Measurements from ENCODE around the gene SLC16A2.

Gene SLC16A2

GRCh38 chrX:74383611-74384010 is 37.7 kb upstream of the SLC16A2 start:
- H3K79me2 ChIP-seq (ENCODE audit: low read length): no peaks in the 10 kb centered on the region
- no peak overlapping the region for H3K27ac ChIP-seq (ENCODE audit: low read length)
- no peak overlapping the region for H2AFZ ChIP-seq (ENCODE audit: low read depth, low read length)
- H3K9ac ChIP-seq (ENCODE audit: low read length): no peak overlapping the region
- H3K4me3 ChIP-seq (ENCODE audit: low read length): no peak overlapping the region
- H3K9me3 ChIP-seq (ENCODE audit: insufficient read depth, low read length): no peaks in the 10 kb centered on the region
- no peaks in the 10 kb centered on the region for H3K27me3 ChIP-seq (ENCODE audit: low read depth, low read length)
- H3K36me3 ChIP-seq (replicated peaks; ENCODE audit: low read depth, low read length): no peaks in the 10 kb centered on the region
- H4K20me1 ChIP-seq (ENCODE audit: insufficient read depth, low read length): no peaks in the 10 kb centered on the region
- no peak for TF ChIP-seq EZH2phosphoT487 (IDR thresholded peaks at IDR 0.05; ENCODE audit: low read depth)
- peak; percentile 81 for TF ChIP-seq CTCF (IDR thresholded peaks at IDR 0.05; ENCODE audit: low read depth, low read length)
- H3K4me2 ChIP-seq (ENCODE audit: low read length): no peak overlapping the region
- H3K4me1 ChIP-seq (ENCODE audit: low read length): peaks cover 2% of the 10 kb centered on the region; the same call in 1 of the 2 replicates

DNA sequence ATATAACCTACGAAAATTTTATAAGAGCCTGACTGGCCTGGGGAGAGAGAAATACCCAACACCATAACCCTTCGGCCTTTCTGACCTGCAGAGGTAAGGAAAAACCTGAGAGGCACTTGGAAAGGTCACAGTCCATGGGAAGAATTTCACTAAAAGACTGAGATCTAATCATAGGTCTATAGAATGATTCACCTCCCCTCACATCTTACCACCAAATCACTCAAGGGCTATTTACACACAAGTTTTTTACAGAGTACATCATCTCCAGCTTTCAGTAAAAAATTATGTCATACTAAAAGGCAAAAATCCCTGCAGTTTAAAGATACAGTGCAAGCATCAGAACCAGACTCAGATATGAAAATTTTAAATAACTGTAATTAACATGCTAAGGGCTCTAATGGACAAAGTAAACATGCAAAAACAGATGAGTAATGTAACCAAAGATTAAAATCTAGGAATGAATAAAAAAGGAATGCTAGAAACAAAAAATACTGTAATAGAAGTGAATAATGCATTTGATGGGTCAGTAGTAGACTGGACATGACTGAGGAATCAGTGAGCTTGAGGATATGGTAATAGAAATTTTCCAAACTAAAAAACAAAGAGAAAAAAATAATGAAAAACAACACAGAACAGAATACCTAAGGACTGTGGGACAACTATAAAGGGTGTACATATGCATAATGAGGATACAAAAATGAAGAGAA is 32.1 kb upstream of the SLC16A2 start:
- Histone ChIP-seq H4K20me1 (ENCODE audit: insufficient read depth, low read length) (no peaks in the 10 kb centered on the region), H3K4me1 (ENCODE audit: low read length) (no peaks in the 10 kb centered on the region), H3K9ac (ENCODE audit: low read length) (no peak overlapping the region), H3K27me3 (ENCODE audit: low read depth, low read length) (0 out of 2 replicates have a peak, but pooled peaks cover 11% of the 10 kb centered on the region), H3K4me3 (ENCODE audit: low read length) (no peak overlapping the region), H3K9me3 (ENCODE audit: insufficient read depth, low read length) (no peaks in the 10 kb centered on the region), H3K27ac (ENCODE audit: low read length) (no peak overlapping the region), H3K79me2 (ENCODE audit: low read length) (no peaks in the 10 kb centered on the region), H3K36me3 (replicated peaks; ENCODE audit: low read depth, low read length) (no peaks in the 10 kb centered on the region), H3K4me2 (ENCODE audit: low read length) (no peak overlapping the region), H2AFZ (ENCODE audit: low read depth, low read length) (no peak overlapping the region)
- TF ChIP-seq CTCF (IDR thresholded peaks at IDR 0.05; ENCODE audit: low read depth, low read length) (no peak), EZH2phosphoT487 (IDR thresholded peaks at IDR 0.05; ENCODE audit: low read depth) (no peak)

DNA sequence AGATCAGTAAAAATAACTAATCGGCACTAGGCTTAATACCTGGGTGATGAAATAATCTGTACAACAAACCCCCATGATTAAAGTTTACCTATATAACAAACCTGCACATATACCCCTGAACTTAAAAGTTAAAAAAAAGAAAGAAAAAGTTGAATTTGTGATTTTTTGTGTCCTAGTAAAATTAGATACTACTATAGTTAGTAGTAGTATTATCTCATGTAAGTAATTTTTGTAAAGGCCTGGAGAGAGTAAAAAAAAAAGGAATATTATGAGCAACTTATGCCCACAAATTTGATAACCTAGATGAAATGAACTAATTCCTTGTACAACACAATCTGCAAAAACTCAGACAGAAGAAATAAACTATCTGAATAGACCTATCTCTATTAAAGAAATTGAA is 25.7 kb upstream of the SLC16A2 start:
- Histone ChIP-seq H3K36me3 (replicated peaks; ENCODE audit: low read depth, low read length) (no peaks in the 10 kb centered on the region), H4K20me1 (ENCODE audit: insufficient read depth, low read length) (no peaks in the 10 kb centered on the region), H2AFZ (ENCODE audit: low read depth, low read length) (no peak overlapping the region), H3K4me2 (ENCODE audit: low read length) (no peak overlapping the region), H3K9me3 (ENCODE audit: insufficient read depth, low read length) (no peaks in the 10 kb centered on the region), H3K27me3 (ENCODE audit: low read depth, low read length) (0 out of 2 replicates have a peak, but pooled peaks cover 7% of the 10 kb centered on the region), H3K4me1 (ENCODE audit: low read length) (no peaks in the 10 kb centered on the region), H3K27ac (ENCODE audit: low read length) (no peak overlapping the region), H3K9ac (ENCODE audit: low read length) (no peak overlapping the region), H3K4me3 (ENCODE audit: low read length) (no peak overlapping the region), H3K79me2 (ENCODE audit: low read length) (no peaks in the 10 kb centered on the region)
- TF ChIP-seq CTCF (IDR thresholded peaks at IDR 0.05; ENCODE audit: low read depth, low read length) (no peak), EZH2phosphoT487 (IDR thresholded peaks at IDR 0.05; ENCODE audit: low read depth) (no peak)

GRCh38 chrX:74405973-74406489 is 15.3 kb upstream of the SLC16A2 start:
- no peaks in the 10 kb centered on the region for H3K27me3 ChIP-seq (ENCODE audit: low read depth, low read length)

More at GRCh38 chrX:74405973-74406489, 15.3 kb upstream of the SLC16A2 start:
- Histone ChIP-seq H3K9me3 (ENCODE audit: insufficient read depth, low read length) (no peaks in the 10 kb centered on the region), H3K79me2 (ENCODE audit: low read length) (no peaks in the 10 kb centered on the region), H2AFZ (ENCODE audit: low read depth, low read length) (no peak overlapping the region), H3K36me3 (replicated peaks; ENCODE audit: low read depth, low read length) (no peaks in the 10 kb centered on the region), H3K4me2 (ENCODE audit: low read length) (no peak overlapping the region), H3K4me3 (ENCODE audit: low read length) (no peak overlapping the region), H3K27ac (ENCODE audit: low read length) (no peak overlapping the region), H4K20me1 (ENCODE audit: insufficient read depth, low read length) (no peaks in the 10 kb centered on the region), H3K9ac (ENCODE audit: low read length) (no peak overlapping the region), H3K4me1 (ENCODE audit: low read length) (peaks cover 15% of the 10 kb centered on the region)
- no peak for TF ChIP-seq EZH2phosphoT487 (IDR thresholded peaks at IDR 0.05; ENCODE audit: low read depth)
- TF ChIP-seq CTCF (IDR thresholded peaks at IDR 0.05; ENCODE audit: low read depth, low read length): no peak

Measured in OCI-LY3 (cell line).